Forelimb muscle (tissue), 1 donor: ENCODE measurements around the gene ICOS. TPM values are rescaled to one million over a fixed set of nuclear protein-coding genes. Genes with fewer than 3 reads are reported as not detected.
A peak's percentile ranks its signal among the peaks of the same experiment; 100 is the strongest.
"Not testable (repeated sequence)": the region's sequence is repeated elsewhere in the genome, so short reads cannot be mapped to it uniquely, and the experiment has no call there.

Experiments
- DNase-seq: peaks from one replicate; pipeline ENCODE4 v3.0.0-alpha.2; 2013; ENCODE audit warnings: low read depth
- polyA plus RNA-seq: library from polyadenylated mRNA; unstranded; fragments of 120-200 nt; gene quantifications from one replicate; pipeline ENCODE4 v1.2.1, GENCODE V29; 2013; ENCODE audit not compliant: insufficient read length

The ICOS gene
- polyA plus RNA-seq, 1 donor: not detected

DNA sequence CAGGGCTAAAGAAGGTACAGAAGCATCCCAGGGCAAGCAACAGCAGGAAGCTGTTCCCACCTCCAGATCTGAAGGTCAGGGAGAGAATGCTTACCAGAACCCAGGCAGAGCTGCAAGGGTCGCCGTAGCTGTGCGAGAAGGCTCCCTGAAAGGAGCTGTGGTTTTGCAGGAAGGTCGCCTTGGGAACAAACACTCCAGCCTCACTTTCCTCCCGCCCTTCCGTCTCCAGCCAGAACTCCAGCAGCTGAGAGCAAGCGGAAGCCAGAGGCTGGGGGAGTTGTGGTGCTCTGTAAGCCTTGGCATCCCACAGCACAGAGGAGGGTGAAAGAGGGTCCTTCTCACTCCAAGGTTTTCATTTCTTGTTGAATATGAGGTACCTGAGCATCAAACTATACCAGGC, 18.3 kb upstream of the ICOS start:
- no peak for DNase-seq

DNA sequence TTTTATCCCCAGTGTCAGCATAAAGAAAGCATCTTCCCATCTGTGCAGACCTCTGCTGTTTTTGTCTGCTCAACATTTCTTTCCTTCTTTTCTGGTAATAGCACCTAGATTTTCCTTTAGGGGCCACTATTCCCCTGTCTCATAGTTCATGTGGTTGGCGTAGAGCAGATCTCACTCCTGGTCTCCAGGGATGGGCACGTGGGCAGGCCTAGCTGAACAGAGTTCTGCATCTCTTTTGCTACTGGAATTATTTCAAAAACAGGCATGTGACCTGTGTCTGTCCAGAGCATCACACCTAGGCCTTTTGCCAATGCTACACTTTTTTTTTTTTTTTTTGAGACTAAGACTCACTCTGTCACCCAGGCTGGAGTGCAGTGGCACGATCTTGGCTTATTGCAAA, 17.7 kb upstream of the ICOS start:
- no peak for DNase-seq

DNA sequence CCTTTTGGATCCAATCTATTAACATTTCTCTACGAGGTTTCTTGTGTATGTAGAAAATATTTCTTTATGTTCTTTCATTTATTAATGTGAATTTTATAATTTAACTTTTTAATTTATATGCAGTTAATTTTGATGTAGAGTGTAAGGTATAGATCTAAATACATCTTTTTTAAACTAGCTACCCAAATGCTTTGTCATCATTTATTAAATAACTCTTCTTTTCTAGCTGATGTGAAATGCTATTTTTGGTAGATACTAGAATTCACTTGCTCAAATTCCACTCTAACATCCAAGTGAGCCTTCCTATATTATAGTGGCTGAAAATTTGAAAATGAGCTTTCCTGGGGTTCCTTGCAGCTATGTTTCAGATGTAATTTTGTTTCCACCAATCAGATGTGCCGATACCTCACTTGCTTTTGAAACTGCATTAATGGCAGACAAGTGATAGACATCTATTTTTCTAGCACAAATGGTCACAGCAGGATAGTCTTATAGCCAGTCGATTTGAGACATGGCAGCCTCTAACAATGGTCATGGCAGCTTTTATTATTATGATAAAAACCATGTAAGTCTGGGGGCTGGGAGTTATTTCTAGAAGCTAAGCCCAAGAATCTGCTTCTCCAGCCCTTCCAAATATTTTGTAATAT, 10.9 kb upstream of the ICOS start:
- DNase-seq: no peak

DNA sequence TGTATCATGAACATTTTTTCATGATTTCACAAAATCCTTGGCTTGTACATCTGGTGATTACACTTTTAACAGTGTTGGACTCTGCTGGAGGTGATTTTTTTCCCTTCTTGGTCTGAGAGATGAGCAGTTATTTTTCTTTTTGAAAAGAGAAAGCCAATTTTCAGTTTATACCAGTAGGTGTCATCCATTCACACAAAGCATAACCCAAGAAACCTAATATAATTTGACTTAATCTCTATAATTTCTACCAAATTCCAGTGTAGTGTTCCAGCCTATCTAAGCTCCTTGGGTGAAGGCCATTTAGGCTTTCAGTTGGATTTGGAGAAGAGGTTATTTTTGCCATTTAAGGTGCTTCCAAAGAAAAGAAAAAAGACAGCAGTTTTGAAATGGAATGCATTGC, 7.7 kb upstream of the ICOS start:
- no peak for DNase-seq

DNA sequence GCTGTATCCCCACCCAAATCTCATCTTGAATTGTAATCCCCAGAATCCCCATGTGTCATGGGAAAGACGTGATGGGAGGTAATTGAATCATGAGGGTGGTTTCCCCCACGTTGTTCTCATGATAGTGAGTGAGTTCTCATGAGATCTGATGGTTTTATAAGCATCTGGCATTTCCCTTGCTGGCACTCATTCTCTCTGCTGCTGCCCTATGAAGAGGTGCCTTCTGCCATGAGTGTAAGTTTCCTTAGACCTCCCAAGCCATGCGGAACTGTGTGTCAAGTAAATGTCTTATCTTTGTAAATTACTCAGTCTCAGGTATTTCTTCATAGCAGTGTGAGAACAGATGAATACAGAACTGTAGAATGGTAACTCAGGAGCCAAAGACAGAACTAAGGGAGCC, 5.3 kb upstream of the ICOS start:
- not testable (repeated sequence) for DNase-seq

DNA sequence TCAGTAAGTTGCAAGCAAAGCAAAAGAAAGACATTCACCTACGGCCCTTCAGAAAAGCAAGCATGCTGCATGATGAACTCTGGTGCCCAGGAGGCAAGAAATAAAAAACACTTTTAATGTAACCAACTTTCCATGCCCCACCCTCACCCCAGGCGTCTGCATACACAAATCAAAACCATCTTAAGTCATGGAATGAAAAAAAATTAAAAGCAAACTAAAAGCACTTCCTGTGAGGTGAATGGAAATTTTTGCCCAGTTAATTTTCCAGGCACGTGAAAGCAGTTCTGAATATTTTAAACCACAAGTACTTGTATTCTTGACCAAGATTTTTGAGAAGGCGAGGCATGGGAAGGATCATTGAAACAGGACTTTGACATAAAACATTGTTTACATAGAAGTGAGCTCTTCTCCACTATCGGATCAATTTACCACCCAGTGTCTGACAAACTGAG, 2.5 kb upstream of the ICOS start:
- no peak for DNase-seq

DNA sequence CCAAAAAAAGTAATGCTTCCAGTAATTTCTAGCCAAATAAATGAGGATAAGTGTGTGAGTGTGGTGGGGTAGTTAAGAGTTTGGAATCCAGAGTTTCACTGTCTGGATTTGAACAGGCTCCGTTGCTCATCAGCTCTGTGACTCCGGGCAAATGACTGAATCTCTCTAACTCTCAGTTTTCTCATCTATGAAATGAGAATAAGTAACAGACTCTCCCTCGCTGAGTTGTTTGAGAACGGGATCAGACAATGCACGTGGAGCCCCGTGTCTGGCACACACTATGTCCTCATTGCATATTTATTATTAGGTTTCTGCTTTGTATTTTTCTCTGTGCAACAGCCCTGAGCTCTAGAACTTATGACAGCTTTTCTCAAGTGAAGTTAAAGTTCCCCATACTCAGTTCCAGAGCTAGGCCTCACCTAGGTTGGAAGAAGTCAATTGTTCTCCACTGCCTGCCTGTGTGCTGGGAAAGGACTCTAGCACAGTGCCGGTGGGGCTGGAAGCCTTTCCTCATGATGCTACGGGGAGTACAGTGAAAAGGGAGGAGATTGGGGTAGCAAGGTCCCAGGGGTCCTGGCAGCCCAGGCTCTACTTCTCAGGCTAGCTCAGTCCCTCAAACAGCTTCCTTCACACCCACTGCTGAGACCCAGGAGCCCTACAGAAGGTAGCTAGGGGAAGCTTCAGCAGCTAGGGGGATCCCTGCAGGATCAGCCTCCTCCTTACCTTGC, 1.7 kb upstream of the ICOS start:
- no peak for DNase-seq

DNA sequence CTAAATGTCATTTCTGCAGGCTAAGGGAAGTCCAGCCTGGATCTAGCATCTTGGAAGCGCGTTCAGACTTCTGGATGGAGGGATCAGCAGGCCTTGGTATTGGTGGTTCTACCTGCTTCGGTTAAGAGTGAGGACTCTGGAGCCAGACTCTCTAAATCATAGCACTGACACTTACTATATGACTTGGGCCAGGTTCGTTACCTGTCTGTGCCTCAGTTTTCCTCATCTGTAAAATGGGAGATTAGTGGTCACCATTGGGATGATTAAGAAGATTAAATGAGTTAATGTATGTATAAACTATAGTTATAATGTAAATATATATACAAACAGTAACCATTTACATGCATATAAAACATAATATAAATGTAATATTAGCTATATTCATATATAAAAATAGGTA, 995 bp upstream of the ICOS start:
- no peak for DNase-seq

DNA sequence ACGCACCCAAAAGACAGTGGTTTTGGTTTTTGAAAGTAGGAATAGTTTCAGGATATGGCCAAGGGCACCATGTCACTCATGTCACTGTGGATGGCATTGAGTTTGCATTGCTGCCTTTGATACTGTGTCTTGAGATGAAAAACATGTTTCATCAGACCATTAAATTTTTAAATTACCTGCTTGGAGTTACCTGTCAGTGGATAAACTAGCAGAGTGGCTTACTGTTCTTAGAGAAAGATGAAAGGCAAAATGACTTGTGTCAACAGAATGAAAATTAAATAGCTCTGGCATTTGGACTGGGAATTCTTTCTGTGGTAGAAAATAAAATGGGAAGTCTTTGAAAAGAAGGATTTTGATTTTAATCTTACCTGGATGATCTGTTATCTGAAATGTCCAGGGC, 386 bp downstream of the ICOS start:
- no peak for DNase-seq

DNA sequence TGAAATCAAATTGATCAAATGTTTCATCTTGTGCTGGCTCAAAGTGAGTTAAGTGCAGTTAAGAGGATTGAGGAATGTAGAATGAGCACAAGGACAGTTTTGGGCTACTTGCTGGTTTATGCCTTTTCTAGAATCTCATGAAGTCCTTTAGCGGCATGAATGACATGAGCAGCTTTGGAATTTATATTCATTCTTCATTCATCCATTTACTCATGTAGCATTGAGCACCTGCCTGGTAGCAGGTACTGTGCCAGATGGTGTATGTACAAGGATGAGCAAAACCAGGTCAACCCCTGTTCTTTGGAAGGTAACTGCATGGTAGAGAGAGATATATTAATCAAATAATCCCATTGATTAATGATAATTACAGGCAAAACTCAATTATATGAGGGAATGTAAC, 1.2 kb downstream of the ICOS start:
- DNase-seq: no peak

DNA sequence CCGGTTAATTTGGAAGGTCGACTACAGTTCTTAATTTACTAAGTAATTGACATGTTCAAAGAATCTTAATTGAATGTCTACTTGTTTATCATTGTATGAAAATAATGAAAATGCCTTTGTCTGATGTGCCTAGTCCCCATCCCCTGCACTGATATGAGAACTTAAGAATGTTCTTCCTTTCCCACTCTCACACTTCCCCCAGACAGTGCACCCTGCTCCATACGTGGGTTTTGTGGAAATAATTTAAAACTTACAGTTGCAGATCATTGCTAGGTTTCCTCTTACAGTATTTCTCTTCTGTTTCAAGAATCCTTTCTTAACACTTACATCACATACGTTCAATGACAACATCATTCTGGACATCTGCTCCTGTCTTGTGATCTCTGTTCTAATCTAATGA, 3.5 kb downstream of the ICOS start:
- no peak for DNase-seq

DNA sequence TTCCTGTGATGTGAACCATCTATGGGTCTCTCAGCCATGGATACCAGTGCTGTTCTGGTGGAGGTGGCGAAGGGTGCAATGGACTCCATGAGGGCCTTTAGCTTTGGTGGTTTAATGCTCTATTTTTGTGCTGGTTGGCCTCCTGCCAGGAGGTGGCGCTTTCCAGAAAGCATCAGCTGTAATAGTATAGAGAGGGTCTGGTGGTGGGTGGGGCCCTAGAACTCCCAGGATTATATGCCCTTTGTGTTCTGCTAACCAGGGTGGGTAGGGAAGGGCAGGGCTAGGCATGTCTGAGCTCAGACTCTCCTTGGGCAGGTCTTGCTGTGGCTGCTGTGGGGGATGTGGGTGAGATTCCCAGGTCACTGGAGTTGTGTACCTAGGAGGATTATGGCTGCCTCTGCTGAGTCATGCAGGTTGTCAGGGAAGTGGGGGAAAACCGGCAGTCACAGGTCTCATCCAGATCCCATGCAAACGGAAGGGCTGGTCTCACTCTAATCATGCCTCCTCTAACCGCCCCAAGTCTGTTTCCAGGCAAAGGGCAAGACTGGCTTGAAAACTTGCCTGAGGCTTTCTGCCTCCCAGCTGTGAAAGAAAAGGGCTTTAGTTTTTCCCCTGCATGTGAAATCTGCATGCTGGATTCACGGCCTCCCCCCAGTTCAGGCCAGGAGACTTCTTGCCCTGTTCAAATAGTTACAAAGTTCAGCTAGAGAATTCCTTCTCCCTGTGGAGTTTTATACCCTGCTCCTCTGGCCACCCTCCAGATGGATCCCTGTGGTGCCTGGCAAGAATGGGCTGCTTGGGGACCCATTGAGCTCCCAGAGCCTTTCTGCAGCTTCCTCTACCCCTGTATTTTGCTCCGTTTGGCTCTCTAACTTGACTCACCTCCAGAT, 7.2 kb downstream of the ICOS start:
- DNase-seq: not testable (repeated sequence)

DNA sequence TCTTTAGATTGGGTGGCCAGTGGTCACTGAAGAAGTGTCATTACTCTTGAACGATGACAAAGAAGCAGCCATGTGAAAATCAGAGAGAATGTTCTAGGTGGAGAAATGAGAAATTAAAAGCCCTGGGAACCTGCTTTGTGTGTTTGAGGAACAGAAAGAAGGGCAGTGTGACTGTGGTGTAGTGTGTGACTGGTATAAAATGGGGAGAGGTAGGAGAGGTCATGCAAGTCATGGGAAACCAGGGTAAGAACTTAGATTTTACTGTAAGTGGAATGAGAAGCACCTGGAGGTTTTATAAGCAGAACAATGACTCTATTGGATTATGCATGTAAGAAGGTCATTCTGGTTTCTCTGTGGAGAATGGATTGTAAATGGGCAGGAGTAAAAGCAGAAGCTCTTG, 12.2 kb downstream of the ICOS start:
- DNase-seq: no peak

DNA sequence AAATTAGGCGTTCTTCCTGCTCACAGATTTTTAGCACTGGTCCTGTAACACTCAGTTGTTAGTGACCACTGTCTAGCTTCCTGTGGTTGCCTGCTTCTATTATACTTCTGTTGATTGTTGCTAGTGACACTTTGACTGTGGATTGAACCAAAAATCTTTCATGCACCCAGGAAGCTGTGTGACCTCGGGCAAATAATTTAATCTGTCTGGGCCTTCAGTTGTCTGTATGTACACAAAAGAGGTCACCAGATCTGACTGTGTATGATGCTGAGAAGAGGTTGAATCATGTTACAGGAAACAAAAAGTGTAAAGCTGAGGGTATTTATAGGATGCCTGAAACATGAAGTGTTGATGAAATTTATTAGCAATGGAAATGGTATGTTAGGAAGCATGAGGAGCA, 12.7 kb downstream of the ICOS start:
- DNase-seq: no peak

DNA sequence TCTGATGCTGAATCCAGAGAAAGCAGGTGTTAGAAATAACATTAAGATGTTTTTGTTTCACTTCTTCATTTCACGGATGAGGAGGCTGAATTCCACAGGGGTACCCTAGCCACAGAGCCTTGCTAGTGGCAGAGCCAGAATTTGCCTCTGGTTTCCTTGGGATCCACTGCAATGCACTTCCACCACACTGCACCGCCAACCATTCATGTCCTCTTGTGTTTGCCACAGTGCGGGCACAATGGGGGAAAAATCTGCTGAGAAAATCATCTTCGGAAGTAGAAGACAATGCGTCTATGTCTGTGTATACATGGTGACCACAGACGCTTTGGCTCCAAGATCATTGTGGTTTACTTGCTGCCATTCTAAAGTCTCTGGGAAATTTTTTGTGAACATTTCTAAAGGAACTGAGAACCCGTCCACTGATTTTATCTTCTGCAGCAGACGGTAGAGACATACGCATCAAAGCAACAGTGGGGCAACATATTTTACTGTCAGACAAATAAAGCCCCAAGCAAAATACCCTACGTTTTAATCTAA, 14.9 kb downstream of the ICOS start:
- DNase-seq: no peak

DNA sequence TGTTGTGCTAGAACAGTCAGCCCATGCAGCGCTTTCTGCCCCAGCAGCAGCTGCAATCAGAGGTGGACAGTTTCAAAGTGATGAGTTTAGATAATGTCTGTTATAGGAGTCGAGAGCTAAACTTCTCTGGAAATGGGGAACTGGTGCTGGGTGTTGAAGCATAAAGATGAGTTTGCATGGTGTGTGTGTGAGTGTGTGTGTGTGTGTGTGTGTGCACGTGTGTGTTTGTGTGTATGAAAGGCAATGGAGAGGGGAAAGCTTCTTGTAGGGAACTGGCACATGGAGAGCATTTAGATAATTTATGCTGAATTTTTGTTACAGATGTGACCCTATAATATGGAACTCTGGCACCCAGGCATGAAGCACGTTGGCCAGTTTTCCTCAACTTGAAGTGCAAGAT, 22.7 kb downstream of the ICOS start:
- no peak for DNase-seq

DNA sequence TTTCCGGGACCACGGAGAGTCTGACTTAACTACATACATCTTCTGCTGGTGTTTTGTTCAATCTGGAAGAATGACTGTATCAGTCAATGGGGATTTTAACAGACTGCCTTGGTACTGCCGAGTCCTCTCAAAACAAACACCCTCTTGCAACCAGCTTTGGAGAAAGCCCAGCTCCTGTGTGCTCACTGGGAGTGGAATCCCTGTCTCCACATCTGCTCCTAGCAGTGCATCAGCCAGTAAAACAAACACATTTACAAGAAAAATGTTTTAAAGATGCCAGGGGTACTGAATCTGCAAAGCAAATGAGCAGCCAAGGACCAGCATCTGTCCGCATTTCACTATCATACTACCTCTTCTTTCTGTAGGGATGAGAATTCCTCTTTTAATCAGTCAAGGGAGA, 23.1 kb downstream of the ICOS start:
- no peak for DNase-seq

DNA sequence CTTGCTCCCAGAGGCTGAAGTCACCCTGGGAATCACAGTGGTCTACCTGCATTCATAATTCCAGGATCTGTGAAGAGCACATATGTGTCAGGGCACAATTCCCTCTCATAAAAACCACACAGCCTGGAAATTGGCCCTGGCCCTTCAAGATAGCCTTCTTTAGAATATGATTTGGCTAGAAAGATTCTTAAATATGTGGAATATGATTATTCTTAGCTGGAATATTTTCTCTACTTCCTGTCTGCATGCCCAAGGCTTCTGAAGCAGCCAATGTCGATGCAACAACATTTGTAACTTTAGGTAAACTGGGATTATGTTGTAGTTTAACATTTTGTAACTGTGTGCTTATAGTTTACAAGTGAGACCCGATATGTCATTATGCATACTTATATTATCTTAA, 24.2 kb downstream of the ICOS start:
- DNase-seq: no peak

DNA sequence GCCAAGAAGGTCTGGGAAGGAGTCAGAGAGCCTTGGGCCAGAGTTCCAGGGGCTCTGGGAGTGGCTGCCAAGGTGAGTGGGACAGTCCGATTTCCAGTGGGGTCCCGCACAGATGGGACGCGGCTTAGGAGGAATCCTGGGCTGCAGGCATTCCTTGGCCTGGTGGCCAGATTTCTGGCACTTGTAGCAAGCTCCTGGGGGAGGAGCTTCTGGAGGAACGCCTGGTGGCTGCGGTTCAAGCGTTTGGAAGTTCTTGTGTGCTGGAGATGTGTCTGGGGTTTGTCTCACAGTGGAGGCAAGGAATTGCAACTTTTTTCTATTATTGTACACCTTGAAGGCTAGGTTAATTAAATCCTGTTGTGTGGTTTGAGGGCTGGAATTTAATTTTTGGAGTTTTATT, 28.6 kb downstream of the ICOS start:
- DNase-seq: not testable (repeated sequence)

DNA sequence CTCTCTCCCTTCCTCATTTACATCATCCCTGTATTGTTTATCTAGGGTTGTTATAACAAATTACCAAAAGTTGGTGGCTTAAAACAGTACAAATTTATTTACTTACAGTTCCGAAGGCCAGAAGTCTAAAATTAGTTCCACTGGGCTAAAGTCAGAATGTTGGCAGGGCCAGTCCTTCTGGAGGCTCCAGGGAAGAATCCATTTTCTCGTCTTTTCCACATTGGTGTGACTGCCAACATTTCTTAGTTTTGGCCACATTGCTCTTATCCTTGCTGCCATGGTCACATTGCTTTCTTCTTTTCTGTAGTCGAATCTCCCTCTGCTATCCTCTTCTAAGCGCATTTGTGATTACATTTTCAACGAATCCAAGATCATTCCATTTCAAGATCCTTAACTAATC, 34.7 kb downstream of the ICOS start:
- DNase-seq: peak; percentile 9

DNA sequence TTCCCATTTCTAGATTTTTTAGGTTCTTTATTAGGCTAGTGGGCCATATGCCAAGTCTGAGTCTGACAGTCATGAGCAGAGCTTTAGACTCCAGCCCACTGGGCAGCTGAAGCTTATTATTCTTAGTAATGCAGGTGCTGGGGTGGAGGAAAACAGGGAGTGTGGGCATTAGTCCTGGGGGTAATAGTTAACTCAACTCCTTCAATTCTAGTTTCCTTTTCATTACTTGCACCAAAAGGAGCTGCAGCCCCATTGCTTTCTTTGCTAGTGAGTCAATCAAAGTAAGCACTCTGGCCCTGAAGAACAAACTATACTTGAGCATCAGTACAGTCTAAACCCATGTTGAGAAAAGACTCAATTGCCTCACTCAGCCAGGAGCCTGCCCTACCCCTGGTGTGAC, 35.5 kb downstream of the ICOS start:
- DNase-seq: no peak

DNA sequence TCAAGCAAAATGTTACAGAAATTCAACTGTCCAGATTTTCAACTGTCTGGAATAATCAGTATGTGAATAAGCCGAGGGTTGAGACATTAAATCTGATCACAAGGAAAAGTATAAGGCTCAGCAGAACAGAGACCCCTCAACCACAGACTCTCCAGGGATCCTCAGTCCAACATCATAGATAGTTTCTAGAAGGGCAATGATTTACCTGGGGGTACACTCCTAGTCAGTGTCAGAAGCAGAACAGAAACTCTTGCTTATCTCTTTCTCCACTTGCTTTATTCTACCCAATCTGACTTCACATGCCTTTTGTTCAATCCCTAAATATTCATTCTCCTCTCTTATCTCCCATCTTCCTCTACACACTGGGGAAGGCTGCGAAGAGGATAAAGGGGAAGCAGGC, 36.4 kb downstream of the ICOS start:
- DNase-seq: no peak
